SK-N-SH treated with all-trans-retinoic acid at 6 μM for 48 hours (cell line): ENCODE measurements around the gene EHD1.
"Not testable (repeated sequence)": the region's sequence is repeated elsewhere in the genome, so short reads cannot be mapped to it uniquely, and the experiment has no call there.

ENCODE experiments used
- ATAC-seq: fragments of 200-7000 bp; cut with Tn5 transposase; 3 replicates; pipeline ENCODE4 v1.9.1; 2020; ENCODE audit warnings: mild to moderate bottlenecking, moderate library complexity
- BACH2 ChIP-seq: fragments of 250-450 bp; sonication (Bioruptor Pico); IDR thresholded peaks from 2 replicates; pipeline ENCODE4 v1.9.0; 2021; ENCODE audit warnings: mild to moderate bottlenecking, borderline replicate concordance
- CREB5 ChIP-seq: fragments of 250-450 bp; sonication (Bioruptor Pico); IDR thresholded peaks from 2 replicates; pipeline ENCODE4 v1.5.1; 2020; ENCODE audit warnings: low read depth, mild to moderate bottlenecking, moderate library complexity
- CSDC2 ChIP-seq: fragments of 250-450 bp; sonication (Bioruptor Pico); IDR thresholded peaks from 2 replicates; pipeline ENCODE4 v1.5.0; 2020; ENCODE audit warnings: mild to moderate bottlenecking, moderate library complexity
- ESRRG ChIP-seq: fragments of 250-450 bp; sonication (Bioruptor Pico); IDR thresholded peaks from 2 replicates; pipeline ENCODE4 v1.6.1; 2021; ENCODE audit warnings: mild to moderate bottlenecking
- GLIS3 ChIP-seq: fragments of 250-450 bp; sonication (Bioruptor Pico); IDR thresholded peaks from 2 replicates; pipeline ENCODE4 v1.5.0; 2020; ENCODE audit warnings: mild to moderate bottlenecking, moderate library complexity
- ISL1 ChIP-seq: fragments of 250-450 bp; sonication (Bioruptor Pico); IDR thresholded peaks from 2 replicates; pipeline ENCODE4 v2.1.2; 2022; ENCODE audit warnings: mild to moderate bottlenecking, moderate library complexity
- OSR1 ChIP-seq: fragments of 250-450 bp; sonication (Bioruptor Pico); IDR thresholded peaks from 2 replicates; pipeline ENCODE4 v1.8.0; 2022; ENCODE audit warnings: moderate library complexity, mild to moderate bottlenecking, inconsistent platforms
- PATZ1 ChIP-seq: fragments of 250-450 bp; sonication (Bioruptor Pico); IDR thresholded peaks from 2 replicates; pipeline ENCODE4 v1.8.0; 2020; ENCODE audit warnings: mild to moderate bottlenecking, moderate library complexity, borderline replicate concordance
- POU6F1 ChIP-seq: fragments of 250-450 bp; sonication (Bioruptor Pico); IDR thresholded peaks from 2 replicates; pipeline ENCODE4 v1.8.0; 2021; ENCODE audit warnings: low read depth, mild to moderate bottlenecking, moderate library complexity, borderline replicate concordance
- PPARA ChIP-seq: fragments of 250-450 bp; sonication (Bioruptor Pico); IDR thresholded peaks from 2 replicates; pipeline ENCODE4 v1.5.0; 2020; ENCODE audit warnings: mild to moderate bottlenecking, borderline replicate concordance
- RARB ChIP-seq: fragments of 250-450 bp; sonication (Bioruptor Pico); IDR thresholded peaks from 2 replicates; pipeline ENCODE4 v1.8.0; 2021; ENCODE audit warnings: mild to moderate bottlenecking, moderate library complexity
- TCF4 ChIP-seq: fragments of 250-450 bp; sonication (Bioruptor Pico); IDR thresholded peaks from 2 replicates; pipeline ENCODE4 v1.8.0; 2021; ENCODE audit warnings: mild to moderate bottlenecking, moderate library complexity, borderline replicate concordance
- TOX ChIP-seq: fragments of 250-450 bp; sonication (Bioruptor Pico); IDR thresholded peaks from 2 replicates; pipeline ENCODE4 v1.8.0; 2021; ENCODE audit warnings: mild to moderate bottlenecking, moderate library complexity, borderline replicate concordance
- TSHZ2 ChIP-seq: fragments of 250-450 bp; sonication (Bioruptor Pico); IDR thresholded peaks from 2 replicates; pipeline ENCODE4 v1.5.0; 2020; ENCODE audit warnings: mild to moderate bottlenecking, moderate library complexity
- ZC3H10 ChIP-seq: fragments of 250-450 bp; sonication (Bioruptor Pico); IDR thresholded peaks from 2 replicates; pipeline ENCODE4 v1.5.1; 2021; ENCODE audit warnings: mild to moderate bottlenecking, moderate library complexity
- ZFP3 ChIP-seq: fragments of 250-450 bp; sonication (Bioruptor Pico); IDR thresholded peaks from 2 replicates; pipeline ENCODE4 v1.5.0; 2020; ENCODE audit warnings: mild to moderate bottlenecking, moderate library complexity
- ZNF565 ChIP-seq: fragments of 450-650 bp; formaldehyde crosslinking; conservative IDR thresholded peaks from 2 replicates; pipeline ENCODE4 v1.5.0; 2020; ENCODE audit warnings: low read depth, mild to moderate bottlenecking, moderate library complexity
- ZNF70 ChIP-seq: fragments of 450-650 bp; formaldehyde crosslinking; IDR thresholded peaks from 2 replicates; pipeline ENCODE4 v1.5.0; 2020; ENCODE audit warnings: mild to moderate bottlenecking, moderate library complexity
- ZNF8 ChIP-seq: fragments of 450-650 bp; formaldehyde crosslinking; IDR thresholded peaks from 2 replicates; pipeline ENCODE4 v1.5.0; 2020; ENCODE audit warnings: mild to moderate bottlenecking, moderate library complexity

The EHD1 gene

GRCh38 chr11:64823568-64824119 is 54.8 kb downstream of the EHD1 start:
- no peak for TF ChIP-seq ISL1 (CRISPR knock-in tag)
- no peak for TF ChIP-seq TSHZ2 (CRISPR knock-in tag)
- TF ChIP-seq ZFP3 (CRISPR knock-in tag) = no peak
- TF ChIP-seq TOX (CRISPR knock-in tag) = no peak
- TF ChIP-seq ZNF8 = no peak
- TF ChIP-seq PPARA (CRISPR knock-in tag) = no peak
- ATAC-seq = no peak

- TF ChIP-seq ZC3H10 (CRISPR knock-in tag) (no peak), ZNF565 (CRISPR knock-in tag) (no peak), POU6F1 (CRISPR knock-in tag) (no peak), TOX (CRISPR knock-in tag) (no peak), CSDC2 (CRISPR knock-in tag) (no peak), OSR1 (no peak), ZFP3 (CRISPR knock-in tag) (no peak), TCF4 (CRISPR knock-in tag) (no peak), RARB (no peak), GLIS3 (CRISPR knock-in tag) (no peak), ESRRG (CRISPR knock-in tag) (no peak), PATZ1 (CRISPR knock-in tag) (no peak), ISL1 (CRISPR knock-in tag) (no peak), CREB5 (CRISPR knock-in tag) (no peak), BACH2 (CRISPR knock-in tag) (no peak), TSHZ2 (CRISPR knock-in tag) (no peak), ZNF70 (CRISPR knock-in tag) (no peak)
- no peak for ATAC-seq
These were observed 60.9 kb downstream of the EHD1 start for GRCh38 chr11:64817476-64817875.

- not testable (repeated sequence) for ATAC-seq
These were observed 63.0 kb downstream of the EHD1 start for GRCh38 chr11:64815433-64815832.
